Measurements from ENCODE around the gene CD8A. TPM values are rescaled to one million over a fixed set of nuclear protein-coding genes. Genes with fewer than 3 reads are reported as not detected.

The CD8A gene
- total and polyA plus RNA-seq, 2 of the 8 experiments (the other 6 are each of a cell fraction or from before 2014, with no cell fraction given): 0.14 to 0.39 TPM

DNA sequence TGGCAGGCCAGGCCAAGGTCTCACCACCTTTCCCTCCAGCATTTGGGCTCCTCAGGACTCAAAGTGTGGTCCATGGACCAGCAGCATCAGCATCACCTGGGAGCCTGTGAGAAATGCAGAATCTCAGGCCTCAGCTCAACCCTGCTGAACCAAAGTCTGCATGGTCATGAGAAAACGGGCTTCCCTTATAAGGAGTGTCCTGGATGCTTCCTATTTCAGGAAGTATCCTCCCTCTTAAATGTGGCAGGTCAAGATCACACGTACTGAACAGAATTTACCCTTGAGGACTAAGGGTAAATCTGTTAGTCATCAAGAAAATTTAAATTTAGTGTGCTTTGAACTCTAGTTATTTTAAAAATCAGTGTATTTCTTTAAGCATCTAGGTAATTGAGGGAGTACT, 11.8 kb downstream of the CD8A start:
- H3K27ac ChIP-seq (ENCODE audit: low read depth, low read length): no peak overlapping the region
- peaks cover 0 to 4% of the 10 kb centered on the region in 2 experiments for H4K20me1 ChIP-seq (replicated peaks in 1 of 2; ENCODE audit: control insufficient read depth in 1 of 2, insufficient read depth in 2 of 2, low read length in 2 of 2)
- H3K4me2 ChIP-seq (ENCODE audit: insufficient read depth in 1 of 2, low read depth in 2 of 2, low read length in 2 of 2): no peak overlapping the region
- H2BK5ac ChIP-seq (ENCODE audit: low read depth, low read length): no peak overlapping the region
- H3K4me3 ChIP-seq (ENCODE audit: extremely low read depth in 1 of 4, insufficient read depth in 2 of 4, low read depth in 3 of 4, low read length in 4 of 4): no peak overlapping the region
- no peaks in the 10 kb centered on the region for H3K79me1 ChIP-seq (ENCODE audit: low read depth, low read length)
- no peak overlapping the region for H2BK120ac ChIP-seq (replicated peaks; ENCODE audit: low read depth, low read length)
- no peaks in the 10 kb centered on the region for H3K9me3 ChIP-seq (ENCODE audit: insufficient read depth in 2 of 2, low read depth in 1 of 2, low read length in 1 of 2)
- no peak overlapping the region for H2AFZ ChIP-seq (ENCODE audit: low read length)
- H4K91ac ChIP-seq (replicated peaks; ENCODE audit: insufficient read length, low read length): no peak overlapping the region
- FAIRE-seq: no peak
- H3K56ac ChIP-seq (replicated peaks; ENCODE audit: insufficient read length, low read depth, low read length): no peak overlapping the region
- peaks cover 0 to 3% (median 0%) of the 10 kb centered on the region in 4 experiments; a peak in 1 of 7 replicates for H3K4me1 ChIP-seq (replicated peaks in 1 of 4; ENCODE audit: control insufficient read depth in 3 of 4, insufficient read depth in 4 of 4, low read length in 3 of 4)
- H3K9ac ChIP-seq (replicated peaks in 1 of 4; ENCODE audit: extremely low read depth in 1 of 4, low read depth in 3 of 4, low read length in 3 of 4): no peak overlapping the region
- no peak overlapping the region for H3K23ac ChIP-seq (ENCODE audit: insufficient read length)
- no peaks in the 10 kb centered on the region for H3K79me2 ChIP-seq (ENCODE audit: control insufficient read depth in 1 of 2, insufficient read depth in 2 of 2, low read length in 2 of 2)
- no peak overlapping the region for H4K5ac ChIP-seq (ENCODE audit: insufficient read length, low read depth, low read length)
- H3K14ac ChIP-seq (ENCODE audit: insufficient read length): no peak overlapping the region
- H3K18ac ChIP-seq (ENCODE audit: extremely low read depth, low read length): no peak overlapping the region
- H3K27me3 ChIP-seq (replicated peaks in 1 of 4; ENCODE audit: control insufficient read depth in 3 of 4, extremely low read depth in 1 of 4, insufficient read depth in 3 of 4, low read length in 3 of 4): no peaks in the 10 kb centered on the region
- TF ChIP-seq RFX5 (IDR thresholded peaks at IDR 0.05; ENCODE audit: borderline replicate concordance, low read depth, low read length) (no peak), SP2 (IDR thresholded peaks at IDR 0.05; ENCODE audit: low read length) (no peak), NRF1 (IDR thresholded peaks at IDR 0.05; ENCODE audit: low read depth, low read length) (no peak), SP1 (IDR thresholded peaks at IDR 0.05; ENCODE audit: low read depth, low read length) (no peak), SRF (IDR thresholded peaks at IDR 0.05; ENCODE audit: low read depth, low read length) (peak; percentile 40; the same call in 1 of the 2 replicates), EP300 (IDR thresholded peaks at IDR 0.05; ENCODE audit: borderline replicate concordance in 1 of 2, low read depth in 2 of 2, low read length in 2 of 2) (no peak)
- POLR2A ChIA-PET (ENCODE audit: partially characterized antibody): interaction anchor here (1.5 kb wide), 1 partner anchor 28 kb away, joined by 5 read pairs; no protein-coding TSS in a partner anchor
- peaks cover 0 to 9% (median 3%) of the 10 kb centered on the region in 4 experiments; a peak in 2 of 8 replicates for H3K36me3 ChIP-seq (ENCODE audit: control insufficient read depth in 2 of 4, insufficient read depth in 4 of 4, low read length in 3 of 4)
- 83% methylated on average over 2 of the region's 2 CpGs; no CpG with 5 or more reads in 1 of the 2 experiments for WGBS, 2 experiments (ENCODE audit: extremely low coverage in 1 of 2, insufficient coverage in 1 of 2, insufficient read length in 1 of 2, insufficient replicate concordance in 2 of 2, low coverage in 1 of 2, low lambda C conversion rate in 2 of 2, missing lambda C conversion rate in 1 of 2)
- no peak overlapping the region for H2BK12ac ChIP-seq (ENCODE audit: low read depth, low read length)
- no peaks in the 10 kb centered on the region for H3K23me2 ChIP-seq (ENCODE audit: low read depth, low read length)
- H2AK5ac ChIP-seq (ENCODE audit: low read depth, low read length): no peak overlapping the region
- H3K4ac ChIP-seq (replicated peaks; ENCODE audit: insufficient read length, low read depth, low read length): no peak overlapping the region
- DNase-seq (ENCODE audit: low read depth in 1 of 2, low spot score in 2 of 2): no peak
- no peak overlapping the region for H2BK20ac ChIP-seq (ENCODE audit: low read length)
- H4K8ac ChIP-seq (ENCODE audit: extremely low read depth, insufficient read depth, low read length): no peak overlapping the region
- no peak overlapping the region for H2BK15ac ChIP-seq (ENCODE audit: low read length)
- CTCF ChIA-PET (ENCODE audit: partially characterized antibody): interaction anchor here (1.8 to 3.5 kb wide), 2 partner anchors 12 to 14 kb away, joined by 5 to 13 read pairs; no protein-coding TSS in a partner anchor
